22Rv1 (cell line): Measurements from ENCODE around the gene CLMP.

ENCODE experiments used
- CTCF ChIP-seq: fragments of 450-650 bp; IDR thresholded peaks from 2 replicates; pipeline ENCODE4 v1.5.1; 2017; ENCODE audit warnings: mild to moderate bottlenecking
- ZFX ChIP-seq: fragments of 450-650 bp; IDR thresholded peaks from 2 replicates; pipeline ENCODE4 v1.6.1; 2017; ENCODE audit warnings: antibody characterized with exemption, borderline replicate concordance

GRCh38 chr11:123073343-123074057 is 121.5 kb downstream of the CLMP start:
- TF ChIP-seq CTCF = no peak
- TF ChIP-seq ZFX = no peak
